ENCODE results near the gene DAAM1.

GRCh38 chr14:59302313-59302712 is 113.8 kb downstream of the DAAM1 start:
- TF ChIP-seq E2F1 (CRISPR knock-in tag; IDR thresholded peaks at IDR 0.05) (no peak), CTCF (IDR thresholded peaks at IDR 0.05) (no peak), TP53 (CRISPR knock-in tag; IDR thresholded peaks at IDR 0.05) (no peak), IRF1 (CRISPR knock-in tag; IDR thresholded peaks at IDR 0.05) (no peak), E2F4 (CRISPR knock-in tag; IDR thresholded peaks at IDR 0.05; ENCODE audit: borderline replicate concordance, low read depth) (no peak), ZNF219 (CRISPR knock-in tag; IDR thresholded peaks at IDR 0.05; ENCODE audit: borderline replicate concordance) (no peak)
